ENCODE data around the gene DUS3L.
"Not testable (repeated sequence)": the region's sequence is repeated elsewhere in the genome, so short reads cannot be mapped to it uniquely, and the experiment has no call there.

Gene DUS3L

DNA sequence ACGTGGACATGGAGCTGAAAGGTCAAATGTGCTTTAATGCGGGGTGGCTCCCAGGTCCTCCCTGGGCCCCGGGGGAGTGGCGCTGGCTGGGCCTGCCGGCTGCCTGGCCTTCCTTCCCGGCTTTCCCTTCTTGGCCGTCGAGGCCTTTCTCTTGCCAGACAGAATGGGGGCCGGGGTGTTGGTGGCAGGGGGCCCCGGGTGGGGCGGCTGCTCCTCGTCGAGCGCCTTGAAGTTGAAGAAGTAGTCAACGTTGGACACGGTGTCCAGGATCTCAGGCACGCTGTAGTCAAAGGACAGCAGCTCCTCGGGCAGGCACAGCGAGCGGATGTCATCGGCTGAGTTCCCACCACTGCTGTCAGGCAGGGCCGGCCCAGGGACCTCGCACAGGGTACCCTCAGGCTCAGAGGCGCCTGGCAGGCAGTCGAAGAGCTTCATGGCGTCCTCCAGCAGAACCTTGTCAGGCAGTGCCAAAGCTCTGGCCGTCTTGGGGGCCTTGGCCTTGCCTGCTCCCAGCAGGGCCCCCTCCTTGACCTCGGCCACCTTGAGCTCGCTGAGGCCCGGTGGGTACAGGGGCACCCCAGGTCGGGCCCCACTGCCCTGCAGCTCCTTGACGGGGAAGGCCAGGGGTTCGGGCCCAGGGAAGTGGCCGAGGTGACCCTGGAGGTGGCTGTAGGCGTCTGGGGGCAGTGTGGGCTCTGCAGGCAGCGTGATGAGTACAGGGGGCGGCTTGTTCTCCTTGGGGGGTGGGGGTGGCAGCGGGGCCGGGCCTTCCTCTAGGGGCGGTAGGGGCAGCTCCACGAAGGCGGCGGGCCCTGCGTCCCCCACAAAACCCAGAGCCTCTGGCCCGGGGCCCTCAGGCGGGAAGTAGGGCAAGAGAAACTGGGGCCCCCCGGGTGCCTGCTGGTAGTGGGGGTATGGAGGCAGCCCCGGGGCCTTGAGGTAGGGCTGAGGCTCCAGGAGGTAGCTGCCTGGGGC, 7.7 kb downstream of the DUS3L start:
- in situ Hi-C loops (cut with HindIII; ENCODE audit: low pct_ligation_motif_present, low pct_unique_long_range_greater_than_20kb, low sequenced_read_pairs) = no loop called here
- no peak for DNase-seq

DNA sequence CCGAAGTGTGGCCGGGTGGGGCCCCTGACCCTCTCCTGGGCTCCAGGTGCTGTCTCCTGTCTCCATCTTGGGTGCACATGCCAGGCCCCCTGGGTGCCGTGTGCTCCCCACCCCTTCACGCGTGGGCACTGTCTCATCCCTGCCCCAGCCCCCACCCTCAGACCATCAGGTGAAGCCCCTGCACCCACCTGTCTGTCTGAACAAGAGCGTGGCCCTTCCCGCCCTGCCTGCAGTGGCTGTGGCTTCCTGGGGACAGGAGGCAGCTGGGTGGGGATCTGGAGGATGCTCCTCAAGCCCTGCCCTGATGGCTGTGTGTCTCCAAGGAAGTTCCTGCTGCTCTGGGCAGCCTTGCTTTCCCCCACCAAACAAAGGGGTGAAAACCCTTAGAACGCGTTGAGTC, 8.6 kb downstream of the DUS3L start:
- no peak for DNase-seq
- in situ Hi-C loops (cut with HindIII; ENCODE audit: low pct_ligation_motif_present, low pct_unique_long_range_greater_than_20kb, low sequenced_read_pairs) = no loop called here

DNA sequence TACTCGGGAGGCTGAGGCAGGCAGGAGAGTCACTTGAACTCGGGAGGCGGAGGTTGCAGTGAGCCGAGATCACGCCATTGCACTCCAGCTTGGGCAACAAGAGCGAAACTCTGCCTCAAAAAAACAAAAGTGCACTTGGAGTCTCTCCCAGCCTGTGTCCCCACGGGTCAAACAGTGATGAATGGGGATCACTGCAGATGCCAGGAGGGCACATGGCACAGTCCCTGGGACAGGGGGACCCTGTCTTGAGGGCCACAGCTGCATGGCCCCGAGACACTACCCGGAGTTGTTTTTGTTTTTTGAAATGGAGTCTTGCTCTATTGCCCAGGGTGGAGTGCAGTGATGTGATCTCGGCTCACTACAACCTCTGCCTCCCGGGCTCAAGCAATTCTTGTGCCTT, 10.0 kb downstream of the DUS3L start:
- in situ Hi-C loops (cut with HindIII; ENCODE audit: low pct_ligation_motif_present, low pct_unique_long_range_greater_than_20kb, low sequenced_read_pairs); DNase-seq: not testable (repeated sequence)

DNA sequence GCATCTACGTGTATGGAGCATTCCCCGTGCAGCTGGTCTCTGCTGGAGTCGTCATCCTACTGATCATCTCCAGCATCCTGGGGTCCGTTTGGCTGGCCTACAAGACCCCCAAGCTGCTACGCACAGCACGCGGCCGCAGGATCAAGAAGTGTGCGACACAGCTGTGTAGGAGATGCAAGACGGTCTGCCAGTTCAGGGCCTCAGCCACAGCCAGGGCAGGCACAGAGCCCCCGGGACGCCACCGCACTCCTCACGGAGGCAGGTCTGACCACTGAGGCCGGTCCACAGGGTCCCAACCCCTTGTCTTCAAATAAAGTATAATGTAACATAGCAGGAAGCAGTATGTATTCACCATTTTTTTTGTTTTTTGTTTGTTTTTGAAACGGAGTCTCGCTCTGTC, 12.6 kb downstream of the DUS3L start:
- DNase-seq = no peak

DNA sequence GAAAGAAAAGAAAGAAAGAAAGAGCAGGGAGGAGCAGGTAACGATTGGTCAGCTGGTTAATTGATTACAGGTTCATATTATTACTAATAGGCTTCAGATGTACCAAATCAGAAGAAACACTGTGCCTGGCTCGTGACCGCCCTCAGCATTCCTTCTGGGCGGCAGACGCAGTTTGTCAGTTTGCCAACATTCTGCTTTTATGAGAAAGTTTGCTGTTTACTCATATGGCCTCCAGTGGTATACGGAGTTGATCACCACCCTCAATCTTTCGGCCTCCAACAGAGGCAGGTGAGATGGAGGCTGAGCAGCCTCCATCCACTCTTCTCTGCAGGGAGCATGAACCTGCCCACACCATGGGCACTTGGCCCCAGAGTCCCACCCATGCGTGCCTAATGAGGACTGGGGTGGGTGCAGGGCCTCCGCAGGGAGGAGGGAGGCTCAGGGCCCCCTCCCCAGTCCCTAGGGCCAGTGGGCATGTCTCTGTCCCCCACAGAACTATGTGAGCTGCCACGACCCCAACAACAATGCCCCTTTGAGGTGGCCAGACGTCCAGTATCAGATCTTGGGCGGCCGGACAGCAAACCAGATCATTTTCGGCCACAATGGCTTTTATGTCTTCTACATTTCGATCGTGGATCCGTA, 15.2 kb downstream of the DUS3L start:
- no peak for DNase-seq
- in situ Hi-C loops (cut with HindIII; ENCODE audit: low pct_ligation_motif_present, low pct_unique_long_range_greater_than_20kb, low sequenced_read_pairs) = no loop called here

More for the DNA sequence above, 12.6 kb downstream of the DUS3L start:
- in situ Hi-C loops (cut with HindIII; ENCODE audit: low pct_ligation_motif_present, low pct_unique_long_range_greater_than_20kb, low sequenced_read_pairs) = no loop called here

DNA sequence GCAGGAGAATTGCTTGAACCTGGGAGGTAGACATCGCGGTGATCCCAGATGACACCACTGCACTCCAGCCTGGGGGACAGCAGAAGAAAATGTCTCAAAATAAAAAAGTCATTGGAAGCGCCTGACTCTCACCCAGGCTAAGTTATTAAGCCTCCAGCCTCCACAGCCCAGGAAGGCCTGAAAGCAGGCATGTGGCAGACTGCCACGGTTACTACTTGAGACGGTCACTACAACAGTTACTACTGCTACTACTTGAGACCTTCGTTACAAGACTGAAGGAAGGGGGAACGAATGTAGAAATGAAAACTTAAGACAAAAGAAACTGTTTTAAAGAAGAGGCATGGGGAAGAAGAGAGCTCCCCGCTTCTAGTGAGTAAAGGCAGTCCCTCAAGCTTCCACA, 16.0 kb downstream of the DUS3L start:
- no peak for DNase-seq
- in situ Hi-C loops (cut with HindIII; ENCODE audit: low pct_ligation_motif_present, low pct_unique_long_range_greater_than_20kb, low sequenced_read_pairs) = no loop called here

DNA sequence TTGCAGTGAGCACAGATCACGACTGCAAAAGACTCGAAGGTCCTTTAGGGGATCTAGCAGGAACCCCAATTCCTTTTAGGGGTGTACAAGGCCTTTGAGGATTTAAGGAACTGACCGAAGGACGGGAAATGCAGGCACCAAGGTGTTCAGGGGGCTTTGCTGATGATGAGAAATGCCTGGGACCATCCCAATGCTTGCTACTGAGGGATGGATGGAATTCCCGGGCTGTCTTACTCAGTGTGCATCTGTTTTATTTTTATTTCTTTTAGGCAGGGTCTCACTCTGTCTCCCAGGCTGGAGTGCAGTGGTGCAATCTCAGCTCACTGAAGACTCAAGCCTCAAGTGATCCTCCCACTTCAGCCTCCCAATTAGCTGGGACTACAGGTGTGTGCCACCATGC, 17.7 kb downstream of the DUS3L start:
- DNase-seq = no peak
- in situ Hi-C loops (cut with HindIII; ENCODE audit: low pct_ligation_motif_present, low pct_unique_long_range_greater_than_20kb, low sequenced_read_pairs) = no loop called here

DNA sequence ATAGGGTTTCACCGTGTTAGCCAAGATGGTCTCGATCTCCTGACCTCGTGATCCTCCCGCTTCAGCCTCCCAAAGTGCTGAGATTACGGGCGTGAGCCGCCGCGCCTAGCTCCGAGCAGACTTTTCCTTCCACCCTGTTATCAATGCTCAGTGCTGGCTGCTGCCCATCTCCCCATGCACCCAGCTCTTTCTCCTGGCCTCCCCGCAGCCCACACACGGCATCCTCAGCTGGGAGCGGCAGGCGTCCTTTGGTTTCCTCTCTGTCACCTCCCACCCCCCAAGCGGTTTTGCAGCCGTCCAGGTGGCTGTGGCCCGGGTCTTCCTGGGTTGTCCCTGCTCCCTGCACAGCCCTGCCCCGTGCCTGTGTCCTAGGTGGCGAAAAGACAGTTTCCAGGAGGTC, 18.5 kb downstream of the DUS3L start:
- no peak for DNase-seq
- in situ Hi-C loops (cut with HindIII; ENCODE audit: low pct_ligation_motif_present, low pct_unique_long_range_greater_than_20kb, low sequenced_read_pairs) = no loop called here

DNA sequence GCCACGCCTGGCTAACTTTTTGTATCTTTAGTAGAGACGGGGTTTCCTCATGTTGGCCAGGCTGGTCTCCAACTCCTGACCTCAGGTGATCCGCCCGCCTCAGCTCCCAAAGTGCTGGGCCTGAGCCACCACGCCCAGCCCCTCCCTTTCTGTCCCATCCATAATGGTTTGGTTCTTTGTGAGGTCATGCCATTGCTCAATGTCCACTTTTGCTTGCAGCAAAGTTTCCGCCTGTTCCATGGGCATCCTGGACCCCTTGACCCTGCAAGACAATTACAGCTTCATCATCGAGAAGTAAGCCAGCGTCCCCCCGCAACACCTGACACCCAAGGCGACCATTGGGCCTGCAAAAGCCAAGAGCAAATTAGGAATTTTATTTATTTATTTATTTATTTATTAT, 23.0 kb downstream of the DUS3L start:
- in situ Hi-C loops (cut with HindIII; ENCODE audit: low pct_ligation_motif_present, low pct_unique_long_range_greater_than_20kb, low sequenced_read_pairs) = no loop called here
- DNase-seq = no peak

DNA sequence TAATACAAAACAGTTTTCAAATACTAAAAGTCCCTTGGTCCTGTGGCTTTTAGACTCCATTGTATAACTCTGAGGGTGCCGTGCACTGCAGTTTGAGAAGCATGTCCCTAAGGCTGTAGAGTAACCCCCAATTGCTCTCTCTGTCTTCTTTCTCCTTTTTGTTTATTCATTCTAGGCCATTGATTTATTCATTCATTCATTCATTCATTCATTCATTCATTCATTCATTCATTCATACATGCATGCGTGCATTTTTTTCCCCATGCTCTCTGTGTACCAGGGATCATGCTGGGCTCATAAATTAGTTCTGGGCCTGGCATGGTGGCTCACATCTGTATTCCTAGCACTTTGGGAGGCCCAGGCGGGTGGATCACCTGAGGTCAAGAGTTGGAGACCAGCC, 25.7 kb downstream of the DUS3L start:
- no peak for DNase-seq
- in situ Hi-C loops (cut with HindIII; ENCODE audit: low pct_ligation_motif_present, low pct_unique_long_range_greater_than_20kb, low sequenced_read_pairs) = no loop called here

DNA sequence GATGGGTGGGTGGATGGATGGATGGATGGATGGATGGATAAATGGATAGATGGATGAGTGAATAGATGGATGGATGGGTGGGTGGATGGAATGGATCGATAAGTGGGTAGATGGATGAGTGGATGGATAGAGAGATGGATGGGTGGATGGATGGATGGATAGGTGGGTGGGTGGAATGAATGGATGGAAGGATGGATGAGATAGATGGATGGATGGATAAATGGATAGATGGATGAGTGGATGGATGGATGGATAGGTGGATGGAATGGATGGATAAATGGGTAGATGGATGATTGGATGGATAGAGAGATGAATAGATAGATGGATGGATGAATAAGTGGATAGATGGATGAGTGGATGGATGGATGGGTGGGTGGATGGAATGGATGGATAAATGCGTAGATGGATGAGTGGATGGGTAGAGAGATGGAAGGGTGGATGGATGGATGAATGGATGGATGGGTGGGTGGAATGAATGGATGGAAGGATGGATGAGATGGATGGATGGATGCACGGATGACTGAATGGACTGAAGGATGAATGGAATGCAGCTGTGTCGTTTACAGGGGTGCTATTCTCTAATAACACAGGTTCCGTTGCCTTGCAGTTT, 28.2 kb downstream of the DUS3L start:
- DNase-seq = no peak
- in situ Hi-C loops (cut with HindIII; ENCODE audit: low pct_ligation_motif_present, low pct_unique_long_range_greater_than_20kb, low sequenced_read_pairs) = no loop called here

DNA sequence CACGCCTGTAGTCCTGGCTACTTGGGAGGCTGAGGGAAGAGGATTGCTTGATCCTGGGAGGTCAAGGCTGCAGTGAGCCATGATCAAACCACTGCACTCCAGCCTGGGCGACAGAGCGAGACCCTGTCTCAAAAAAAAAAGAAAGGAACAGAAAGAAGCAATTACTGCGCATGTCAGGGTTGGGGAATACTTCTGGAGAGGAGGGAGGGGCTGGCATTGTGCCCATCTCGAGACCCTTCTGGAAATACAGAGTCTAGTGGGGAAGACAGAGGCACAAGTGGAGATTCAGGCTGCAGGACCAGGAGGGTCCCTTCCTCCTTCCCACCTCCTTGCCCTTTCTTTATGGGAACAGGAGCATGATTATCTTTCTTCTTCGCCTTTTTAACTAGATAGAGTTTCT, 37.2 kb downstream of the DUS3L start:
- no peak for DNase-seq
- in situ Hi-C loops (cut with HindIII; ENCODE audit: low pct_ligation_motif_present, low pct_unique_long_range_greater_than_20kb, low sequenced_read_pairs) = no loop called here

DNA sequence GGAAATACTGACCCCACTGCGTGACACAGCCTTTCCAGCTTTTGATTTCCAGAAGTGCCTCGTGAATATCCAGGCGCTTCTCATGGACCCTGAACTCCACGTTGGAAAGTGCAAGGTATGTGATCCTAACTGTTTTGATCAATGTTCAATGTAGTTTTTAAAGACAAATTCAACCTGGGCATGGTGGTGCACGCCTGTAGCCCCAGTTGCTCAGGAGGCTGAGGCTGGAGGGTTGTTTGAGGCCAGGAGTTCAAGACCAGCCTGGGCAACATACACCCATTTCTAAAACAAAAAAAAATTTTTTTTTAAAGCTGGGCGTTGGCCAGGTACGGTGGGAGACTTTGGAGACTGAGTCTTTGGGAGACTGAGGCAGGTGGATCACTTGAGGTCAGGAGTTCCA, 39.3 kb downstream of the DUS3L start:
- in situ Hi-C loops (cut with HindIII; ENCODE audit: low pct_ligation_motif_present, low pct_unique_long_range_greater_than_20kb, low sequenced_read_pairs) = no loop called here
- no peak for DNase-seq

DNA sequence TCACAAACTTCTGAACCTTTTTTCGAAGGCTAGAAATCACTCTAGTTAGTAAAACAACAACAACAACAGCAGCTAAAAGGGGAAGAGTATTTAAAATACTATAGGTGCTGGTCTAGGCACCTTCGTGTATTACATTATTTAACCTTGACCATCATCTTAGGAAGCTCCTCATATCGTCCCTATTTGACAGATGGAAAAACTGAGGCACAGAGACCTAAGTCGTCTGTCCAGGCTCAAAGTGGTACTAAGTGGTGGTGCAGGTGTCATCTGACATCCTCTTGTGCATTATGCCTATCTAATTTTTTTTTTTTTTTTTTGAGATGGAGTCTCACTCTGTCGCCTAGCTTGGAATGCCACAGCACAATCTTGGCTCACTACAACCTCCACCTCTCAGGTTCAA, 41.5 kb downstream of the DUS3L start:
- in situ Hi-C loops (cut with HindIII; ENCODE audit: low pct_ligation_motif_present, low pct_unique_long_range_greater_than_20kb, low sequenced_read_pairs) = no loop called here
- DNase-seq = no peak

DNA sequence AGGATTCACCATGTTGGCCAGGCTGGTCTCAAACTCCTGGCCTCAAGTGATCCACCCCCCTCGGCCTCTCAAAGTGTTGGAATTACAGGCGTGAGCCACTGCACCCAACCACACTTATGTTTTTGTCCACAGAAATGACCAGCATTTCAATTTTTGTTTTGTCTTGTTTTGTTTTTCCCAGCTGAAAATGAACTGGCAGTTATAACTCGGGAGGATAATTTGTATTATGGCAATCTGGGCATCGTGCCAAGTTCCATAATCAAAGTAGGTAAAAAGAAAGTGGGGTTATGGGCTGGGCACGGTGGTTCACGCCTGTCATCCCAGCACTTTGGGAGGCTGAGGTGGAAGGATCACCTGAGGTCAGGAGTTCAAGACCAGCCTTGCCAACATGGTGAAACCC, 42.0 kb downstream of the DUS3L start:
- DNase-seq; in situ Hi-C loops (cut with HindIII; ENCODE audit: low pct_ligation_motif_present, low pct_unique_long_range_greater_than_20kb, low sequenced_read_pairs): not testable (repeated sequence)

DNA sequence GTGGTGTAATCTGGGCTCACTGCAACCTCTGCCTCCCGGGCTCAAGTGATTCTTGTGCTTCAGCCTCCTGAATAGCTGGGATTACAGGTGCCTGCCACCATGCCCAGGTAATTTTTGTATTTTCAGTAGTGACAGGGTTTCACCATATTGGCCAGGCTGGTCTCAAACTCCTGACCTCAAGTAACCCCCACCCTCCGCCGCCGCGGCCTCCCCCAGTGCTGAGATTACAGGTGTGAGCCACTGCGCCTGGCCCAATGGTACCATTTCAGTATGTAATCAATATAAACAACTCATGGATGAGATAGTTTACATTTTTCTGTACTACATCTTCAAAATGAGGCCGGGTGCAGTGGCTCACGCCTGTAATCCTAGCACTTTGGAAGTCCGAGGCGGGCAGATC, 46.0 kb downstream of the DUS3L start:
- DNase-seq; in situ Hi-C loops (cut with HindIII; ENCODE audit: low pct_ligation_motif_present, low pct_unique_long_range_greater_than_20kb, low sequenced_read_pairs): not testable (repeated sequence)

DNA sequence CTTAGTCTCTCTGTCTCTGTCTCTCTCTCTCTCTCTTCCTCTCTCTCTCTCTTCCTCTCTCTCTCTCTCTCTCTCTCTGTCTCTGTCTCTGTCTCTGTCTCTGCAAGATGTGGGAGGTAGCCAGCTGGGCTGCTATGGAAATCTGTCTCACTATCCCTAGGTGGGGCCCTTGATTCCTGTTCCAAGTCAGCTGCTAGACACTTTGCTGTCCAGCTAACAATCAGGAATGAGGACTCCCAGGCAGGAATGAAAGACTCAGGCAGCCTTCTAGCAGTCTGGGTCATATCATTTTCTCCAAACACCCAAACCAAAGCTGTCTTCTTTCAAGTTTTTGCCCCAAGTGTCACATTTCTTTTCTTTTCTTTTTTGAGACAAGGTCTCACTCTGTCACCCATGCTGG, 47.3 kb downstream of the DUS3L start:
- in situ Hi-C loops (cut with HindIII; ENCODE audit: low pct_ligation_motif_present, low pct_unique_long_range_greater_than_20kb, low sequenced_read_pairs) = no loop called here

DNA sequence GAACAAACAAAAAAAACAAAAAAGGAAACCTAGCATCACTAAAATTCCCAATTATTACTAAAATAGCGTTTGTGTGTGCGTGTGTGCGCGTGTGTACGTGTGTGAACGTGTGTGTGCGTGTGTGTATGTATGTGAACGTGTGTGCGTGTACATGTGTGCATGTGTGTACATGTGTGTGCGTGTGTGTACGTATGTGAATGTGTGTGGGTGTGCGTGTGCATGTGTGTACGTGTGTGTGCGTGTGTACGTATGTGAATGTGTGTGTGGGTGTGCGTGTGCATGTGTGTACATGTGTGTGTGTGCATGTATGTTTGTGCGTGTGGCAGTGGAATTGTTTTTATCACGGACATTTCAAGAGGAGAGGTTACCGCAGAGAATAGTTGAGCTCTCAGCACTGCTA, 48.9 kb downstream of the DUS3L start:
- in situ Hi-C loops (cut with HindIII; ENCODE audit: low pct_ligation_motif_present, low pct_unique_long_range_greater_than_20kb, low sequenced_read_pairs) = no loop called here
- no peak for DNase-seq

More for the DNA sequence above, 47.3 kb downstream of the DUS3L start:
- no peak for DNase-seq

DNA sequence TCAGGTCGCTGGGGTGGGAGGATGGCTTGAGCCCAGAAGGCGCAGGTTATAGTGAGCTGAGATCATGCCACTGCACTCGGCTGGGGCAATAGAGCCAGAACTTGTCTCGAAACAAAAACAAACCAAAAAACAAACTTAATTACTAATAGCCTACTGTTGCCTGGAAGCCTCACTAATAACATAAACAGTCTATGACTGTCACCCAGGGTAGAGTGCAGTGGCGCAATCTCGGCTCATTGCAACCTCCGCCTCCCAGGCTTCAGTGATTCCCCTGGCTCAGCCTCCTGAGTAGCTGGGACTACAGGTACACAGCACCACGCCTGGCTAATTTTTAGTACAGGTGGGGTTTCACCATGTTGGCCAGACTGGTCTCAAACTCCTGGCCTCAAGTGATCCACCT, 52.5 kb downstream of the DUS3L start:
- in situ Hi-C loops (cut with HindIII; ENCODE audit: low pct_ligation_motif_present, low pct_unique_long_range_greater_than_20kb, low sequenced_read_pairs) = no loop called here
- DNase-seq = no peak

All from ACHN (cell line).